Activated CD4-positive, alpha-beta T cell treated with anti-CD3 and anti-CD28 coated beads for 24 hours (primary cell): ENCODE measurements around the gene NPAS2.

Experiments
- DNase-seq, 2 donors: peaks; one replicate each; pipeline ENCODE4 v3.0.0-alpha.2; 2020; ENCODE audit warnings: low read depth in 2 of 2

NPAS2 gene

DNA sequence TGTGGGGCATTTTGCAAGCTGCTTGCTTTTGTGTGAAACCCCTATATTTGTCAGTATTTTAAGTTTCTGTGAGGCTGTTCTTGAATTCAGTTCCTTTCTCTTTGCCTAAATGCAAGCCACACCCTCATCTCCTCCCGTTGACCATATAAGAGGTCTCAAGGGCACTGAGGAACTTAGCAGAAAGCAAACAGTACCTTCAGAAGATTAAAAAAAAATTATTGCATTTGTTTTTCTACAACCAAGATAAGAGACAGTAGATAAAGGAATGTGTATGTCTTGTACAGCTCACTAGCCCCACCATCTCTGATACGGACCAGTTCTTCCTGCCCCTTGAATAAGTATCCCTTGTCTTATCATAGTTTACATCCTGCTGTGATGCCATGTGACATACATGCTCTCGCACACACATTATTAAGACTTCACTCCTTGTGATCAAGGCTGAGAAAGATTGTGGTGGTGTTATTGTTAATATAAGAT lies 64.2 kb downstream of the NPAS2 start:
- DNase-seq: no peak

DNA sequence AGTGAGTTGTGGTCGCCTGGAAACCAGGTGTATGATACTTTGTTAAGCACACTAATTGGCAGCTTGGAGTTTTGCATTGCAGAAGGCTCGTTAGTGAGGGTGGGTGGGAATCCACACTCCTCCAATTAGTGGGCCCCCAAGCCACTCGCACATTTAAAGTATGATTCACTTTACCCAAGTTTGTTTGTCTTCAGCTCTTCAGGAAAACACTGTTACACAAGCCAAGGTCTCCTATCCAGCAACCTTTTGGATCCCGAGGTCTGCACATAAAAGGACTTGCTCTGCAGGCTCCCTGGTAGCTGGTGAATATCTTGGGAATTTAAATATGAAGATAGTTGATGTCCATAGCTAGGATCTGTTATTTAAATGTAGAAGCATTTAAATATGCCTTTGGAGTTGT lies 66.1 kb downstream of the NPAS2 start:
- no peak for DNase-seq

DNA sequence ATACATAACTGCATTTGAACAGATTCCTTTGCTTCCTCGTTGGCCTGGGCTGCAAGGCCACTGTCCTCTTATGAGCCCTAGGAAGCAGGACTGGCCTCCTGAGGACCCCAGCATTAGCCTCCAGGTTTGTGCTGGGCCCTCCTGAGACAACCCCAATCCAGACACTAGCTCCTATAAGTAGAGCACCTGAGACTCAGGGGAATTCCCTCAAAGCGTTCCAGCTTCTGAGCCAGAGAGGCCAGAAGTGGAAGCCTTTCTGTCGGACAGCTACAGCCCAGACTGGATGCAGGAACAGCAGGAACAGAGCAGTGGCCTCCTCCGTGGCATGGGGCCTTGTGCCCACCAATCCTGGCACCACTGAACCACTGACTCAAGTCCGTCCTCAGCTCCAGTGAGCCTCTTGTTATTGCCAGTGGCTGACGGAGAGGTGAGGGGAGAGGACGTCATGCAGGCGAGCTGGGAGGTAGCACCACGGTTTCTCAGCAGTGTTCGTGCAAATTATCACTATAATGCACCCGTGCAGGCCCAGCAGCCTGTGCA lies 67.2 kb downstream of the NPAS2 start:
- no peak for DNase-seq

DNA sequence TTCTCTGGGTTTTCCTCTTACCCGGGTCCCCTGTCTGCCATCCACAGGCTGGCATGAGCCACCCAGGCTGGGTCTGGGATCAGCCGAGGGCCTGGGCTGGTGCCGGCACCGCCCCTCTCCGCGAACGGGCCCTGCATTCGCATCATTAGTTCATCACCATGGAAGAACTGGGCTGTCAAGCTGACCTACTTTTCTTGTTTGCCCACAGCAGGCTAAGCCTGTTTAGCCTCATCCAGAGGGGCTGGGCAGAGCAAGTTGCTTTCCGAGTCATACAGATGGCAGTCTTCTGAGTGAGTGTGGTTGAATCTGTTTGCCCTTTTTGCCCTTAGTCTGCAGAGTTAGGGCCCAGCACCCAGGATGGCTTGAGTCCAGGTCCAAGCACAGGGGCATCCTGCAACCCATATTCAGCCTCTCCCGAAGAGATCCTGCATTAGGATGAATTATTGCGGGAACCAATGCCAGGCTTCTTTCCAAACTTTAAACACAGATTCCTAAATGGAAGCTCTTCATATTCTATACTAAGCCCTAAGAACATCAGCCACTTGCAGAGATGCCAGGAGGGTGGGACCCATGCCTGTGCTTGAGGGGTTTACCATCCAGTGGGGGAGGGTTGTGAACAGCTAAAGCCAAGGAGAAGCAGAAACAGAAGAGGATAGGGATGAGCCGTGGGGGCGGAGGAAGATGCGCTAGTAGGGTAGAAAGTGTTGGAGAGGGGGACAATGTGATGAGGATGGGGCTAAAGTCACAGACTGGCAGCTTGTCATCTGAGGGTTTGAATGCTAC lies 68.0 kb downstream of the NPAS2 start:
- no peak for DNase-seq

DNA sequence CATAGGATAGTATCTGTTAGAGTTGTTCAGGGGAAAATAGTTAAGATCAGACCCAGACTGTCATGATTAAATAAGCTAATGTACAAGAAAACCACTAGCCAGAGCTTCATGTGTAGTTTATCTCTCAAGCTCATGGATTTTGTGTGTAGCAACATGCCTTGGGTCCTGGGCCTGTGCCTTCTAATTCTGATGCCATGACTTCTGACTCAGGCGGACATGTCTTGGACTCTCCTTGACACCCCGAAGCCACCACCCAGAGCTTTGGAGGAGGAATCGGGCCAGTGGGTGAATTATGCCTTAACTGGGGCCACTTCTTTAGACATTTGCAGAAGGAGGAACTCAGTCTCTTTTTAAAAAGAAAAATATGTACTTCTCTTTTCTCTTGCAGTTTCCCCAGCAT lies 68.7 kb downstream of the NPAS2 start:
- no peak for DNase-seq

DNA sequence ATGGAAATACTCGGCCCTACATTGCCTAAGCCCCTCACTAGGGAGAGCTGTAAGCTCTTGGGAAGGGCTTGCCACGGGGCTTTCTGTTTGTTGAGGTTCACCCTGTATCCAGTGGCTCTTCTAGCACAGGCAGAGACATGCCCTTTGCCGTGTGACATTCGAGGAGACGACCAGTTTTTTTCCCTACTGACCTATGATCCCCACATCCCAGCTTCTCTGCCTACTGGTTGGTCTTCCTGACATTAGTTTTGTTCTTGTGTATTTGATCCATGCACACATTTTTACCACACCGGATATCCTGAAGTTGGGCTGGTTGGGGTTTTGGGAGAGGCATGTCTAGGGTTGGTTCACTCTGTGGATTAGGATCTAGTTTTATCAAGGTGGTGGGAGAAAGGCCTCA lies 69.3 kb downstream of the NPAS2 start:
- no peak for DNase-seq

DNA sequence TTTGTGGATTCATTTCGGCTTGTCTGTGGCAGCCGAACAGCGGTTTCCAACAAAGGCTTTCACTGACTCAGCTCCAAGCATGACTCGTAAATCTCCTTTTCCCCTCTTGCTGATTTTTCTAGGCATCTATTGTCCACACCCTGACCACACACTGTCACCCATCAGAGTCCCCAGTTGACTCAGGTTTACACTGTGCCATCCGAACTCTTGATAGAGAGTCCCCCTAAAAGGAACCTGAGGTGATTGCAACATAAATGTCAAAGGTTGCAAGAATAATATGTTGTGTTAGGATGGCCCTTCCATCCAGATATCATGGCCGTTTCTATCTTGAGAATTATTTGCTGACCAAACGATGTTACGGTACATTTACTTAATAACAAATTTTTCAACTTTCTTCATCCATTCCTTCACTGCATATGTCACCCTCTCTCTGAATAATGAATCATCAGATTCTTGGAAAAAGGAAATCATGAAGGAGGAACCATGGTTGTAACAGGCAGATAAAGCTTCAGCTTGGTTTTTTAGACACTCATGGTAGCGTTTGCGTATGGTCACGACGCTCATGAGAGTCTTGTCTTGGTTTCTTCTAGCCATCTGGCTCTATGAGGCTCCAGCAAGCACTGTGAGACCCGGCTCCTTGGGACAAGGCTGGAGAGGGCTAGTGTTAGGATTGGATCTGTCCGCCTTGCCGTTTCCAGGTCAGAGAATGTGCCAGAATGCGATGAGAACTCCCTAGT lies 72.1 kb downstream of the NPAS2 start:
- DNase-seq: no peak

DNA sequence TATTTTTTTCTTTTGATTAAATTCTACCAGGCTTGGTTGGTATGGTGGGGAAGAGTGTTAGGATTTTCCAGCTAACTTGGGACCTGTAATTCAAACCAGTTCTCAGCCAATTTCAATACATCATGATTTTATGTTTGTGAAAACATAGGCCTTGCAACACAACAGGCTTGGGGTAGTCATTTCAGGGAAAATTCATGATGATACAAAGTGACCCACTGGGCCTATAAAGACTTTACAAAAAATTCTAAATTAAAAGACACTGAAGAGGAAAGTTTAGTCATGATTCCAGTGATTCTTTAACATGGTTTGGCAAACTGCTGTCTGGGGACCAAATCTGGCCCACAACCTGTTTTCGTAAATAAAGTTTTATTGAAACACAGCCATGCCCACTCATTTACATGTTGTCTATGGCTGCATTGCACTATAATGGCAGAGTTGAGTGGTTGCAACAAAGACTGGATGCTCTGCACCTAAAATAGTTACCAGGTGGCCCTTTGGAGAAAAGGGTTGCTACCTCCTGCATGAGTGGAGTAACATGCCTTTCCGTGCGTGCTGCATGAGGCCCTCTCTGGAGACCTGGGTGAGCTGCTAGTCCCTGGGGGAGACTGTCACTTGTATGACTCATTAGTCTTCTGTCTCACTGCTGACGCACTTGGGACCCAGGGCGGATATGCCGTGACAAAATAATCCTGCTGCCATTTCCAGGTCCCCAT lies 73.6 kb downstream of the NPAS2 start:
- DNase-seq: no peak

DNA sequence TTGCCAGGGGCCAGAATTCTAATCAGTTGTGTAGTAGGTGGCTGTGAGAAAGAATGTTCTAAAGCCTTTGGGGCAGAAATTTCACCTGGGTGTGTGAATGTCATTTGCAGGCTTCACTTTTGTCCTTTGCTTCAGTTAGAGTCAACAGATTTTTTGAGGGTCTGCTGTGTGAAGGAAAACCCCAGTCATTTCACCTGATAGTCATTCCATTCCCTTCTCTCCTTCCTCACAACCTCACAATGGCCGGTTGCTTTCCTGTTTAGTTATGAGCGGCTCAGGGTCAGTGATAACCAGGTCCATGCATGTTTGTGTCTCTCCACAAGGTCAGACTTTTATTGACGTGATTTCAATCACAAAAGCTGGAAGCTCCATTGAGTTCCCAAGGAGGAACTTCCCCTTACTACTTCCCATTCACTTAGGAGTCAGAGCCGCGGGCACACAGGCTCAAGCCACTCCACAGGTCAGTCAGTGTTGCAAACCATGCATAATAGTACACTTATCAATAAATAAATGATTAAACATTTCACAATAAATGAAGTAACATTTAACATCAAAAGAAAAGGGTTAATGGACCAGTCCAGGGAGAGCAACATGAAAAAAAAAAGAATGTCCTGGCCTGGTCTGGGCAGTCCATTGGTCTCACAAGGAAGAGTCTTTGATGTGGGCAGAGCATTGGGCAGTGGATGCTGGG lies 74.3 kb downstream of the NPAS2 start:
- no peak for DNase-seq

DNA sequence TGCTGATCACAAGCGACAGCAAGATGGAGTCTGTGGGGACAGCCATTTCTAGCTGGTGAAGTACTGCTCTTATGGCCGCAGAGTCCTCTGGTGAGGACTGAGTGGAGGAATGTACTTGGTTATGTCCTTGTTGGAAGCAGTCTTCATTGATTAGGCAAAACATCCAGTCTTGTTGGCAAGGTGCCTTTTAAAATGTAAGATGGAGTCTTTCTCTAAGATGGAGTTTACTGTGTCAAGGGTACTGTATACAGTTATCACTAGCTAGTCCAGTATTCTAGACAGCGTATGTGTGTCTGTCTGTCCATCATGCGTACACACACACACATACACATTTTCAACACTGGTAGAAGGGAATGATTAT lies 74.8 kb downstream of the NPAS2 start:
- no peak for DNase-seq

DNA sequence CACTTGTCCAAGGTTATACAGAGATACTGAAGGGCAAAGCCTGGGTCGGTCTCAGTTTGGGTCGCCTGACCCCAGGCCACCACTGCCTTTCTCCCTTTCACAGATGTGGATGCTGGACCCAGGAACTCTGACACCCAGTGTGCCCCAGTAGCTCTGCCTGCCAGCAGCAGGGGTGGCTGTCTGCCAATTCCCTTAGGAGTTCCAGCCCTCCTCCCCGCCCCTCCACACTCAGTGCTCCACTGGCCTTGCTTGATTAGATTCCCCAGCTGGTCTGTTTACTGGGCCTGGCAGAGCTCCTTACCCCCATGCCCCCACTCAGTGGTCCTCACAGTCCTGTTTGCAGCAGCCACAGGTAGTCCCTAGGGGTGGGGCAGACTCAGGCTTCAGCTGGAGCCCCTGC lies 75.5 kb downstream of the NPAS2 start:
- no peak for DNase-seq

DNA sequence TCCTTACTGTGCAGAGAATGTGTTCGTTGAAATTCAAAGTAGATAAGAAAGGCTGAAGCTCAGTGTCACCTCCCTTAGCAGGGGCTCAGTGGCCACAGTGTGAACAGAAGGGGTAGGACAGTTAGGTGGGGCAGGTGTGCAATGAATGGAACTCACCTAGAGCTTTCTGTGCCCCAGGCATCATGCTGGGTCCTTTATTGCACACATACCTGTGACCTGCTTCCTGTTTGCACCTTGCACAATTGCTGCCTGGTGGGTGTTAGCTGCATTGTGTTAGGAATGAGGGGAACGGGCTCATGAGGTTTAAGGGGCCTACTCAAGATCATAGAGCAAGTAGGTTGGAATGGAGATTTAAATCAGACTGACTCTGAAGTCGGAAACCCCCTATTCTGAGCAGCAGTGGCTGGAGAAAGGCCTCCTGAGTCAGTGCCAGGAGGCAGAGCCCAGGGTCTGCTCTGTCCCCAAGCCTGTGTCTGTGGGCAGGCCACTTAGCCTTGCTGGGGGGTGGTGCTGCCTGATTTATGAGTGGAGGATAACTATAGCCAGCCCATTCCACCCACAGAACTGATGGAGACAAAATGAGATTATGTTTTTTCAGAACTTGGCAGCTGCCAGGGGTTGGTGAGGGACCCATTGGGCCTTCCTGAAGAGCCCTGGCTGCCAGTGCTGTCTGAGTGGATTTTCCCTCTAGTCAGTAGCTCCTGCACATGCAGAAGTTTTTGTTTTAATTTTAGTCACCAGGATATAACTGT lies 76.2 kb downstream of the NPAS2 start:
- no peak for DNase-seq

DNA sequence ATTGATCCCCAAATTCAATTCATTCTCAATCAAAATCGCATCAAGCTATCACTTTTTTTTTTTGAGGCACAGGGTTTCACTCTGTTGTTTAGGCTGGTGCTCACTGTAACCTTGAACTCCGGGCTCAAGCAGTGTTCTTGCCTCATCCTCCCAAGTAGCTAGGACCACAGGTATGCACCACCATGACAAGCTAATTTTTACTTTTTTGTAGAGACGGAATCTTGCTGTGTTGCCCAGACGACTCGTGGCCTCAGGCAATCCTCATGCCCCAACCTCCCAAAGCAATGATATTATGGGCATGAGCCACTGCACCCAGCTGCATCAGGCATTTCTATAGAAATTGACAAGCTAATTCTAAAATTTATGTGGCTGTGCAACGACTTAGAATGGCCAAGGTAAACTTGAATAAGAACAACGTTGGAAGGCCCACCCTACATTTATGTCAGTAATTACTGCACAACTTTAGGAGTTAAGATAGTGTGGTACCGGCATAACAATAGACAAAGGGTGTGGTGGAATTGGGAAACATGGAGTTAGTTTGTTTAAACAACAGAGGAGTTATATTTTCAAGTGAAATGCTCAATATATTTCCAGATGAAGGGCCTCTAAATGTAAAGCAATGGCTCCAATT lies 78.2 kb downstream of the NPAS2 start:
- DNase-seq: no peak

DNA sequence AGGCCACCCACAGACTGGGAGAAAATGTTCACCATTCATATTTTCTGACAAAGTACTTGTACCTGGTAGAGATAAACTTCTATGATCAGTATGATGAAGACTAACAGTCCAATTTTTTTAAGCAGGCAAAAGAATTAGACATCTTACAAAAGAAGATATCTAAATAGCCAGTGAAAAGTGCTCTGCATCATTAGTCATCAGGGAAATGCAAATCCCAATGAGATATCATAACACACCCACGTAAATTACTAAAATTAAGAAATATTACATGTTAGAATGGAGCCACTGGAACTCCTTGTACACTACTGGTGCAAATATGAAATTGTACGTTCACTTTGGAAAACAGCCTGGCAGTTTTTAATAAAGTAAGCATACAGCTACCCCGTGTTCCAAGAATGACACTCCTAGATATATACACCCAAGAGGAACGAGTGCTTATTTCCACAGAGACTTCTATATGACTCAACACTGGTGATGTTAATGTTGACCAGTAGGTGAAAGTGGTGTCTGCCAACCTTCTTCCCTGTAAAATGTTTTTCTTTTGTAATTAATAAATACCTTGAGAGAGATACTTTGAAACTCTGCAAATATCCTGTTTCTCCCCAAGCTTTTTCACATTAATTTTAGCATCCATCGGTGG lies 80.3 kb downstream of the NPAS2 start:
- no peak for DNase-seq

DNA sequence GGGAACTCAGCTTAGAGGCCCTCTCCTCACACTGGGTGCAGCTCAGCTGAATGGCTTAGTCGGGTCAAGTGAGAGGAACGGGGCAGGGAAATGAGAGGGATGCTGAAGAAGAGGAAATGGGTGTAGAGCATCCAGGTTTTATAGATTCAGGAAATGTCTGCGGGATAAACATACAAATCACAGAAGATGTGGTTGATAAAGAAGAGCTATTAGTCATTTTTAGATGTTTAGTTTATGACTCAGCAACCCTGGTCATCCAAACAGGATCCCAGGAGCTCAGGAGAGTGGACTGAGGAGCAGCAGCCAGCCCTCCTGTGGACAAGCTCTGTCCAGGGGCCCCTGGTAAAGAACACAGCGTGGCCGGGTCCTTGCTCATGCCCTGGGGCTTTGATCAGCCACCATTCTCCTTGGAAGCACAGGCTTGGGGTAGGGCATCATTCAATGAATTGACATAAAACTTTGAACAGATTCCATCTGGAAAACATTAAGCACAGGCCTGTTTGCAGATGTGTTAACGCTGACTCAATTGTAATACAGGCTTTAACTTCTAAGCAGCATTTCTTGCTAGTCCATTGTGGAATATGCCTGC lies 83.0 kb downstream of the NPAS2 start:
- no peak for DNase-seq

DNA sequence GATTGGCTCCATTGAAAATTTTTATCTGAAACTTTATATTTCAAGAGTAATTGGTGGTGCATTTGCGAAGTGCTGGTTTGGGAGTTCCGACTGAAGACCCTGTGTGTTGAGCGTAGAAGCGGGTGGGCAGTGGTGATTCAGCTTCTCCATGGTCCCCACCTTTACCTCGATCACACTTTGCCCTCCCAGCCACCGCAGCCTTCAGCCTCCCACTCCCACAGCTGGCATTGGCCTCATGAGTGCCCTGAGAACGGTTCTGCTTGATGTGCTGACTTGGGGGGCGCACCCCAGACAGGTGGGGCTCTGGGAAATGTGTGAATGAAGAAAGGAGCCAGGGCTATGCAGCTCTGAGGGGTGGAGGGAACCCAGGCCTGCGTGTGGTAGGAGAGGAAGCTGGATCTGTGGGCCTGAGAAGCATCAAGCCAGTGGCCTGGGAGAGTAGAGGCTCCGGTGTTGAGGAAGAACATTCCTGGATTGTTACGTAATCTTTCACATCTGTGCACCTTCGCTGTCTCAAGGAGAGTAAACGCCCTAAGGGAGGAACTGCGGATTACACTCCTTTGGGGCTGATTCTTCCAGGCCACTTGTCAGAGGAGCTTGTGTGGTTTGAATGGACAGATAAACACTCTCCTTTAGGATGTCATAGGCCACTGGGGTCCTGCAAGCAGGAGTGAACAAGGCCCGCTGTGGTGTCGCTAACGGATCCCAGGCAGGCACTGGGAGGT lies 83.8 kb downstream of the NPAS2 start:
- DNase-seq: no peak

DNA sequence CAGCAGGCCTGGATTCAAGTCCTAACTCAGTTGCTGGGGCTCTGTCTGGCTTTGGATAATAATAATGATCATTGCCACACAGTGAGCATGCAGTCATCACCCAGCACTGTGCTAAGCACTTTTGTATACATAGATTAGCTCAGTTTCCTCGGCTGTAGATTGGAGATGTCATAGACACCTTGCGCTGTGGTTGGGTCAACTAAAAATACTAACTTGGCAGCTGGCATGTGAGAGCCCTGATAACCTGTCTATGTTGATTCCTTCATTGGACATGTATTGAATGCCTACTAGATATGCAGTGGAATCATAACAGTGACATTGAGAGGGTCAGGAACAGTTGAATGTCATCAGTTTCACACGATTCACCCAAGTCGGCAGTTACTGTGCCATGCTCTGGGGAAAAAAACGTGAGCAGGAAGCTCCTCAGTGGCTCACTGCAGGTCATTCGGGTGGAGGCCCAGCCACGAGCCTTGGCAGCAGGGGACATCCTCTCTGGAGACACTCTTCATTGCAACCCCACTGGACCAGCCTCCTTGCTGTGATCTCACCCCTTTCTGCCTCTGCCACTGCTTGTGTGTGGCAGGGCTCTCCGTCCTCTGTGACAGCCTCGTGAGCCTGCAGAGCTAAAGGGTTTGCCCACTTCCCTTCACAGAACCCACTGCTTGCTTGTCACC lies 85.3 kb downstream of the NPAS2 start:
- DNase-seq: no peak

DNA sequence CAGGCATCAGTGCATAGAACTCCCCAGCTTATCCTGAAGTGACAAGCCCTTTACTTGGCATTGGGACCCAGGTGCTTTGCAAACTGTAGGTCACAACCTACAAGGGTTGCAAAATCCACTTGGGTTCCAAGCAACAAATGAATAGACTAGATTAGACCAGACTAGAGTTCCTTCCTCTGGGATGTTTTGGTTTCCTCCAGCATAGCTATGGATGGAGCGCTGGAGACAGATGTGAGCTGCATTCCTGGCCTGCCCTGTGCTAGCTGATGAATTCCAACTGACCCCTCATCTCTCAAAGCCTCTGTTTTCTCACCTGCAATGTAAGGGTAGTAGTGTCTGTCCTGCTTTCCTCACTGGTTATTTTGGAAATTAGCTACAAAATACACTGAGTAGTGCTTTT lies 86.2 kb downstream of the NPAS2 start:
- no peak for DNase-seq

DNA sequence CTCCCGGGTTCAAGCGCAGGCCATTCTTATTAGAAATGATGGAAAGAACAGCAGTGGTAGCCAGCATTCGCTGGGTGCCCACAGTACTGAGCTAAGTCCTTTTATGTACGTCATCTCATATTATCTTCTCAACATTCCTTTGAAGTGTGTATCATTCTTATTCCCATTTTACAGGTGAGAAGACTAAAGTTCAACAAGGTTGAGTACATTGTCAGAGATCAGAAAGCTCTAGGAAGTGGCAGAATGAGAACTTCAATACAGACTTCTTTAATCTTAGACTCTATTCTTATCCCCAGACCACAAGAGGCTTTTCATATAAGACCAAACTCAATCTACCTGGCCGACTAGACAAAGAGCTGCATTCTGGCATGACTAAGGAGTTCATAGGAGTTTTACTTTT lies 86.7 kb downstream of the NPAS2 start:
- DNase-seq: no peak
